IMR-90 (cell line): ENCODE results near the gene CCDC88B. TPM values are rescaled to one million over a fixed set of nuclear protein-coding genes. Genes with fewer than 3 reads are reported as not detected.

Experiments used
- ATAC-seq: fragments of 200-7000 bp; cut with Tn5 transposase; 2 replicates; pipeline ENCODE4 v1.9.1; 2020; ENCODE audit warnings: low read depth, mild to moderate bottlenecking, moderate library complexity
- BruUV-seq: library from RNA; stranded (reverse); fragments of 400-500 nt; replicated peaks from 2 replicates; lab custom pipeline; 2021; lab: Mats Ljungman, UMichigan
- CTCF ChIA-PET: fragments of 300-600 bp; formaldehyde crosslinking; extraction: SDS; loops from one replicate; lab custom pipeline; 2021; ENCODE audit warnings: antibody characterized with exemption; lab: Yijun Ruan, JAX
- POLR2A ChIA-PET: fragments of 300-600 bp; sonication (Branson Sonifier 250); formaldehyde crosslinking; loops from one replicate; lab custom pipeline; 2022; ENCODE audit warnings: antibody characterized with exemption; ENCODE audit not compliant: unreplicated experiment; lab: Charles Lee
- DNase-seq: peaks from one replicate; pipeline ENCODE4 v3.0.0; 2013
- H2AFZ ChIP-seq: replicated peaks from 2 replicates; pipeline ENCODE3; 2013; ENCODE audit warnings: low read length, mild to moderate bottlenecking; ENCODE audit not compliant: poor library complexity
- H2AK5ac ChIP-seq: 2 replicates; pipeline ENCODE4 v1.6.1; 2013; ENCODE audit warnings: low read depth, low read length, inconsistent platforms
- H2AK9ac ChIP-seq: replicated peaks from 2 replicates; pipeline ENCODE3; 2013; ENCODE audit warnings: mild to moderate bottlenecking, low read depth, low read length, moderate library complexity; ENCODE audit not compliant: poor library complexity
- H2BK120ac ChIP-seq: 2 replicates; pipeline ENCODE4 v1.6.1; 2013; ENCODE audit warnings: low read depth, low read length, inconsistent platforms
- H2BK15ac ChIP-seq: 3 replicates; pipeline ENCODE4 v1.6.1; 2013; ENCODE audit warnings: low read depth, low read length, inconsistent platforms
- H2BK20ac ChIP-seq: 2 replicates; pipeline ENCODE4 v1.6.1; 2013; ENCODE audit warnings: low read depth, mild to moderate bottlenecking, inconsistent platforms, low read length, moderate library complexity
- H2BK5ac ChIP-seq: 2 replicates; pipeline ENCODE4 v1.6.1; 2013; ENCODE audit warnings: mild to moderate bottlenecking, low read depth, low read length, inconsistent platforms; ENCODE audit not compliant: poor library complexity, severe bottlenecking
- H3K14ac ChIP-seq: replicated peaks from 2 replicates; pipeline ENCODE4 v1.6.1; 2013; ENCODE audit warnings: low read depth, low read length, inconsistent platforms
- H3K18ac ChIP-seq: 2 replicates; pipeline ENCODE4 v1.6.1; 2013; ENCODE audit warnings: low read depth, low read length, control low read depth
- H3K23ac ChIP-seq: 2 replicates; pipeline ENCODE4 v1.6.1; 2013; ENCODE audit warnings: low read depth, low read length, inconsistent platforms
- H3K27ac ChIP-seq: 2 replicates; pipeline ENCODE4 v1.5.1; 2013; ENCODE audit warnings: mild to moderate bottlenecking, control low read depth, low read length; ENCODE audit not compliant: insufficient read depth
- H3K27me3 ChIP-seq: 2 replicates; pipeline ENCODE4 v1.6.1; 2013; ENCODE audit warnings: low read length; ENCODE audit not compliant: control insufficient read depth, insufficient read depth
- H3K36me3 ChIP-seq: 2 replicates; pipeline ENCODE4 v1.6.1; 2013; ENCODE audit warnings: low read length, mixed read lengths; ENCODE audit not compliant: control insufficient read depth, insufficient read depth
- H3K4ac ChIP-seq: 2 replicates; pipeline ENCODE4 v1.6.1; 2013; ENCODE audit warnings: low read depth, low read length, inconsistent platforms
- H3K4me1 ChIP-seq: 2 replicates; pipeline ENCODE4 v1.6.1; 2013; ENCODE audit warnings: low read length, mixed read lengths; ENCODE audit not compliant: control insufficient read depth, insufficient read depth
- H3K4me2 ChIP-seq: 2 replicates; pipeline ENCODE4 v1.6.1; 2013; ENCODE audit warnings: low read depth, mild to moderate bottlenecking, control low read depth, low read length, moderate library complexity
- H3K4me3 ChIP-seq: 2 replicates; pipeline ENCODE4 v1.5.1; 2013; ENCODE audit warnings: low read depth, mild to moderate bottlenecking, control low read depth, low read length, moderate library complexity; ENCODE audit not compliant: insufficient read depth
- H3K56ac ChIP-seq: 2 replicates; pipeline ENCODE4 v1.6.1; 2013; ENCODE audit warnings: low read length, inconsistent platforms; ENCODE audit not compliant: insufficient read depth; ENCODE audit errors: extremely low read depth
- H3K79me1 ChIP-seq, 2 experiments: 2 replicates each; pipeline ENCODE4 v1.6.1; 2013; ENCODE audit warnings: low read length in 2 of 2, inconsistent platforms in 1 of 2, low read depth in 1 of 2
- H3K9ac ChIP-seq: 2 replicates; pipeline ENCODE4 v1.6.1; 2013; ENCODE audit warnings: low read depth, low read length, control low read depth
- H3K9me1 ChIP-seq: 2 replicates; pipeline ENCODE4 v1.6.1; 2013; ENCODE audit warnings: low read length, inconsistent platforms; ENCODE audit not compliant: insufficient read depth
- H3K9me3 ChIP-seq: 2 replicates; pipeline ENCODE4 v1.6.1; 2013; ENCODE audit warnings: low read length; ENCODE audit not compliant: control insufficient read depth, insufficient read depth
- H4K20me1 ChIP-seq: 2 replicates; pipeline ENCODE4 v1.6.1; 2013; ENCODE audit warnings: low read length, inconsistent platforms; ENCODE audit not compliant: insufficient read depth
- H4K5ac ChIP-seq: 2 replicates; pipeline ENCODE4 v1.6.1; 2013; ENCODE audit warnings: mild to moderate bottlenecking, low read depth, low read length, control low read depth
- H4K8ac ChIP-seq, 2 experiments: 2 replicates each; pipeline ENCODE4 v1.6.1; 2013; ENCODE audit warnings: low read depth in 2 of 2, low read length in 2 of 2, control low read depth in 1 of 2, inconsistent platforms in 1 of 2
- H4K91ac ChIP-seq: 2 replicates; pipeline ENCODE4 v1.6.1; 2013; ENCODE audit warnings: low read depth, low read length, inconsistent platforms; ENCODE audit not compliant: insufficient read depth
- BHLHE40 ChIP-seq: fragments of 150-350 bp; IDR thresholded peaks from 2 replicates; pipeline ENCODE4 v1.6.1; 2016; ENCODE audit warnings: mild to moderate bottlenecking, low read depth, low read length
- CEBPB ChIP-seq: IDR thresholded peaks from 2 replicates; pipeline ENCODE4 v1.6.1; 2012; ENCODE audit warnings: low read depth, low read length, improper control_type of control experiment
- CHD1 ChIP-seq: IDR thresholded peaks from 2 replicates; pipeline ENCODE4 v1.6.1; 2012; ENCODE audit warnings: low read depth, low read length, improper control_type of control experiment
- ELK1 ChIP-seq: fragments of 150-350 bp; IDR thresholded peaks from 2 replicates; pipeline ENCODE4 v1.6.1; 2016; ENCODE audit warnings: low read depth, mild to moderate bottlenecking, low read length, moderate library complexity, borderline replicate concordance
- FOS ChIP-seq: fragments of 150-350 bp; IDR thresholded peaks from 2 replicates; pipeline ENCODE4 v1.6.1; 2016; ENCODE audit warnings: low read depth, low read length
- MAFK ChIP-seq: IDR thresholded peaks from 2 replicates; pipeline ENCODE4 v1.6.1; 2012; ENCODE audit warnings: low read depth, low read length, improper control_type of control experiment
- MAZ ChIP-seq: IDR thresholded peaks from 2 replicates; pipeline ENCODE4 v1.6.1; 2012; ENCODE audit warnings: low read depth, mild to moderate bottlenecking, low read length, improper control_type of control experiment, moderate library complexity, borderline replicate concordance
- MXI1 ChIP-seq: IDR thresholded peaks from 2 replicates; pipeline ENCODE4 v1.6.1; 2012; ENCODE audit warnings: low read depth, mild to moderate bottlenecking, low read length, moderate library complexity, borderline replicate concordance
- NFE2L2 ChIP-seq: fragments of 150-350 bp; IDR thresholded peaks from 2 replicates; pipeline ENCODE4 v1.6.1; 2016; ENCODE audit warnings: low read depth, mild to moderate bottlenecking, low read length
- POLR2A ChIP-seq: IDR thresholded peaks from 2 replicates; pipeline ENCODE4 v1.6.1; 2012; ENCODE audit warnings: mild to moderate bottlenecking, low read depth, low read length
- SMC3 ChIP-seq: fragments of 150-350 bp; IDR thresholded peaks from 2 replicates; pipeline ENCODE4 v1.6.1; 2016; ENCODE audit warnings: low read depth, mild to moderate bottlenecking, antibody characterized with exemption, low read length, moderate library complexity
- USF2 ChIP-seq: fragments of 150-350 bp; IDR thresholded peaks from 2 replicates; pipeline ENCODE4 v1.6.1; 2017; ENCODE audit warnings: mild to moderate bottlenecking, antibody characterized with exemption, low read length, low read depth
- WGBS, 2 experiments: methylation state at CpG; one replicate each; pipeline versions ENCODE4 v1.1.5 to v1.1.7; 2013; ENCODE audit warnings: missing lambda C conversion rate in 2 of 2; ENCODE audit not compliant: insufficient read length in 1 of 2; ENCODE audit errors: extremely low coverage in 2 of 2; 5-methylcytosine and 5-hydroxymethylcytosine counted together
- dilution Hi-C: fragments of 300-500 bp; cut with HindIII; formaldehyde crosslinking; loops from one replicate; pipeline ENCODE4 v1.14.3; 2018; ENCODE audit warnings: low sequenced_read_pairs; ENCODE audit not compliant: unreplicated experiment
- in situ Hi-C: fragments of 300-500 bp; cut with MboI; formaldehyde crosslinking; loops from 3 replicates; pipeline ENCODE4 v1.14.3; 2019; ENCODE audit warnings: low sequenced_read_pairs, inconsistent platforms, mixed read lengths
- intact Hi-C: fragments of 100-400 bp; cut with micrococcal nuclease; formaldehyde crosslinking; loops from 2 replicates; pipeline ENCODE4 v1.10.0; 2022
- polyA plus RNA-seq, 3 experiments: library from polyadenylated mRNA; depleted of rRNA; stranded (reverse); fragments of >200 nt; gene quantifications; 2 replicates each; pipeline ENCODE4 v1.2.3, GENCODE V29; 2012; ENCODE audit warnings: low replicate concordance in 1 of 3
- total RNA-seq: library from RNA; depleted of rRNA; stranded (reverse); fragments of >200 nt; gene quantifications from 2 replicates; pipeline ENCODE4 v1.2.3, GENCODE V29; 2012

The CCDC88B gene
- total and polyA plus RNA-seq, 2 of the 4 experiments (the other 2 are of a cell fraction), result 1.3 to 2.5 TPM

- CTCF ChIA-PET, result no interaction called here
These were observed 21.7 kb downstream of the CCDC88B start for GRCh38 chr11:64361659-64362058.

More at GRCh38 chr11:64361659-64362058, 21.7 kb downstream of the CCDC88B start:
- no peak overlapping the region for H3K27ac ChIP-seq
- no peak overlapping the region for H3K56ac ChIP-seq
- peaks cover 8 to 72% of the 10 kb centered on the region in 2 experiments for H3K79me1 ChIP-seq
- intact Hi-C loops (no loop called here), in situ Hi-C loops (no loop called here), dilution Hi-C loops (no loop called here)
- H2BK15ac ChIP-seq, result no peak overlapping the region
- no peak overlapping the region for H3K9ac ChIP-seq
- no peak overlapping the region for H2BK5ac ChIP-seq
- DNase-seq (no peak), ATAC-seq (no peak)
- no peaks in the 10 kb centered on the region for H3K27me3 ChIP-seq
- POLR2A ChIA-PET, result no interaction called here
- H3K14ac ChIP-seq, result no peak overlapping the region
- no peak for TF ChIP-seq NFE2L2
- TF ChIP-seq BHLHE40, result no peak
- TF ChIP-seq FOS, result no peak
- TF ChIP-seq SMC3, result no peak
- no peak for TF ChIP-seq ELK1
- no peak for TF ChIP-seq MXI1
- TF ChIP-seq MAZ, result no peak
- no peak for TF ChIP-seq CHD1
- TF ChIP-seq USF2, result no peak
- TF ChIP-seq POLR2A, result no peak
- TF ChIP-seq CEBPB, result no peak
- no peak for TF ChIP-seq MAFK
- H2BK20ac ChIP-seq, result no peak overlapping the region
- H3K23ac ChIP-seq, result no peak overlapping the region
- H3K4me3 ChIP-seq, result no peak overlapping the region
- 96% methylated on average over 4 of the region's 18 CpGs; no CpG with 5 or more reads in 1 of the 2 experiments for WGBS, 2 experiments
- H4K20me1 ChIP-seq, result no peaks in the 10 kb centered on the region
- H2AK9ac ChIP-seq, result no peak overlapping the region
- H3K4me2 ChIP-seq, result no peak overlapping the region
- no peak overlapping the region for H2BK120ac ChIP-seq
- no peak overlapping the region for H4K5ac ChIP-seq
- BruUV-seq, result no TSS peak
- H2AFZ ChIP-seq, result no peak overlapping the region
- no peak overlapping the region for H4K91ac ChIP-seq
- peaks cover 40% of the 10 kb centered on the region for H3K36me3 ChIP-seq
- H3K9me1 ChIP-seq, result peaks cover 17% of the 10 kb centered on the region
- peaks cover 21% of the 10 kb centered on the region for H3K4me1 ChIP-seq
- H2AK5ac ChIP-seq, result no peak overlapping the region
- H3K9me3 ChIP-seq, result no peaks in the 10 kb centered on the region
- H3K4ac ChIP-seq, result no peak overlapping the region
- no peak overlapping the region for H3K18ac ChIP-seq
- no peak overlapping the region for H4K8ac ChIP-seq
